G401 (cell line): ENCODE measurements around the gene CETN2. TPM values are rescaled to one million over a fixed set of nuclear protein-coding genes. Genes with fewer than 3 reads are reported as not detected.
A peak's percentile ranks its signal among the peaks of the same experiment; 100 is the strongest.

Experiments used
- DNase-seq: peaks from one replicate; pipeline ENCODE4 v3.0.0-alpha.2; 2015; ENCODE audit warnings: low spot score
- in situ Hi-C: cut with HindIII; loops from 2 replicates; pipeline ENCODE4 v1.10.0; 2016; ENCODE audit warnings: low sequenced_read_pairs, mixed read lengths
- total RNA-seq: library from RNA; depleted of rRNA; stranded (reverse); fragments of >200 nt; shearing (Covaris generic); gene quantifications from 2 replicates; pipeline ENCODE4 v1.2.3, GENCODE V29; 2014; rRNA removed

The CETN2 gene
- 54.3 and 74.9 TPM in 2 replicates for total RNA-seq

DNA sequence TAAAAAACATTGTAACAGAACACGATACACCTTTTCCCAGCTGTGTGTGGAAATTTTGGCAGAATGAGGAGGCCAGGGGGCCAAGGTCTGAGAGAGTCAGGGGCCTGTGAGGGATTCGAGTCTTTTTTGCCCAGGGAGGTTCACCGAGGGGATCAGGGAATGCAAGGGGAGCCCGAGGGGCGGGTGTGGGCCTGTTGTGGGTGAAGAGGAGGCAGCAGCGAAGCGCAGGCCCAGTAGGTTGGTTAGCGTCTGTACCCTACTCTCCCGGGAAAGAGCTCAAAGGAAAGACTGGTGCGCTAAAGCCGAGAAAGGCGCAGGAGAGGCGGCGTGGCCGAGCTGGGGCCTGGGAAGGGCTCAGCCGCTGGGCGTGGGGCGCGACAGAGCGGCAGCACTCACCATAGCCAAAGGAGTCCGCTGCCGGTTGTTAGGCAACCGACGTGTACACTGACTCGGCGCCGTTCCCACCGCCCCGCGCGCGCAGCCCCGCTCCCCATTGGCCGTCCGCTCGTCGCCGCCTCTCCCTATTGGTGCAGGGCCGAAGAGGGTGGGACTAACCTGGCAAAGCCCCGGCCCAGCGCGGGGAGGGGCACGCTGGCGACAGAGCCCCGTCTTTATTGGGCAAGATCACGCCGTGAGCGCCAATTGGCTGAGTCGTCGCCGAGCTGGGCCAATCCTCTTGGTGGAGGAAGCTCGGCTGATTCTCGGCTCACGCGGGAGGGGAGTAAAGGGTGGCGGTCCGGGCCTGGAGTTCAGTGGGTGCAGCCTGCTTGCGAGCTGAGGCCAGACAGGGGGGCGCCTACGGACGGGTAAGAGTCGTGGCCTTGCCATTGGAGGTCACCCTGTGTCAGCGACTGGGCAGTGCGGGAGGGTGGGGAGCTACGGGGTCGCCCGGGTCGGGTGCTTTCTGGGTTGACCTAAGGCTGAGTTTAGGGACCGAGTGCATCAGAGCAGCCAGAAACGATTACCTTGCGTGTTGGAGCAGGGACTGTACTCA is at the start of gene CETN2, which contains the start of gene NSDHL:
Gene CETN2, minus strand, starts transcription at position 446 of the 994 bp plus-strand sequence. Its CDS starts 47 bp downstream, at position 399.
Gene NSDHL, plus strand, starts transcription at position 752 of the 994 bp plus-strand sequence. CDS start 15,262 bp downstream, outside the sequence.
- DNase-seq: peak; percentile 95
- in situ Hi-C loops: no loop called here

DNA sequence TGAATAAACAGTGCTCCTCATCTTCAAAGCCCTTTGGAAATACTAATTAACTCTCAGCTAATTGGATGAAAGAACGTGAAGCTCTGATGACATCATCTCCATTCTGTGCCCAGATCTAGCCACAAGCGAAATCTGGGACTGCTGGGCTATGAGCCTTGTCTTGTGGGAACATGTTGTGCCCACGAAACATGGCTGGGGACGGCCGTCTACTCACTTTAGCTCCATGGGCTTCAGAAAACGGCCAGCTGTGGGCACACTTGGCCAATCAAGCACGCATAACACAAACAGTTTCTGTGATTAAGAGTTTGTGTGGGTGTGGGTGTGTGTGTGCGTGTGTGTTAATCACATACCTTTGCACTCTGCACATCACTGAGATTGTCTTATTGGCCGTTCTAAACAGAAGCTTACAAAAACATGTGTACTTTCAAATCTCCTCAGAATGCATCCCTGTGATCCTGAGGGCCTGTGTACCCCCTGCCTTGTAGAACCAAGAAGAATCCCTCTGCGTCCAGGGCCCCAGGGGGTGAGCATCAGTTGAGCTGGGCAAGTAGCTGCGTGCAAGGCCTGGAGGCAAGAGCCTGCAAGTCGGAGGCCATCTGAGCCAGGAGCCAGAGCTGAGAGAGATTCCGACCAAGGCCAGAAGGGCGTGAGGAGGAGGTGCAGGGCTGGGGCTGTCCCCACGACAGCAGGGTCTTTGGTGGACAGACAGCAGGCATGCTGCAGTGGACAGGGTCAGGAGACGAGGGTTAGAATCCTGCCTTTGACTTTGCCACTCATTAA is 48.6 kb upstream of the CETN2 start:
- DNase-seq: no peak
- in situ Hi-C loops: no loop called here

DNA sequence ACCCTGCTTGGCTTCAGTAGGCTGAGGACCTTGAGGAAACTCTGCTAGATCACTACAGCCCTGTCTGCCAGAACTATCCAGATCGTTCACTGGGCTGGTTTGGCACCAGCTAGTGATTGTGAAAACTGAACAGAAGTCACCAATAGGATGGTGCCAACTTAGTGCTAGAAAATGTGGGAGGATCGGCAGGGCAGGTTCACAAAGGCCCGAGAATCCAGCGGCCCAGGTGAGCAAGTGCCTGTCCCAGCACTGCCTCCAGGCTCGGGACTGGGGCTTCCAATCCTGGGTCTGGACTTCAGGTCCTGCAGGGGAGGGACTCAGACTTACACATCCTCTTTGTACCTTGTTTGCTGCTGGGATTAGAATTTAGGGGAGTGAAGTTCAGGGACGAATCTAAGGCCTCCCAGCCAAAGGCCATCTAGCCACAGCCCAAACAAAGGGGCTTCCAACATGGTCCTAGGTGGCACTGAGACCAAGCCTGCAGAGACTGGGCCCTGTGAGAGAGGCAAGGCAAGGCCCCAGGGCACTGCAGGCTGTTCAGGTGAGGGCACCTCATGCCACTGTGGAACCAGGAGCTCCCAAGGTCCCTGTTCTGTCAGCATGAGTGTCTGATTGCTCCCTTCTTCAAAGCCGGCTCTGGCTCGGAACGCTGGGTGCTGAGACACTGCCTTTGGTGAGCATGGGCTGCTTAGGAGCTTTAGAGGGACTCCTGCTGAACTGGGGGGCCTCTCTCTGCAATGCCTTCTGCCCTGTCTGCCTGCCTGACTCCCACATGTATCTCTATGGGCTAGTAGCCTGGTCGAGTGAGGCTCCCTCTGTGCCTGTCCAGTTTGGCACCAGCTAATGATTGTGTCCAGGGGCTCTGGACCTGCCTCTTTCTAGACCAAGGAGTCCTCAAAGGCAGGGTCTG is 46.6 kb upstream of the CETN2 start:
- DNase-seq: no peak
- in situ Hi-C loops: no loop called here

DNA sequence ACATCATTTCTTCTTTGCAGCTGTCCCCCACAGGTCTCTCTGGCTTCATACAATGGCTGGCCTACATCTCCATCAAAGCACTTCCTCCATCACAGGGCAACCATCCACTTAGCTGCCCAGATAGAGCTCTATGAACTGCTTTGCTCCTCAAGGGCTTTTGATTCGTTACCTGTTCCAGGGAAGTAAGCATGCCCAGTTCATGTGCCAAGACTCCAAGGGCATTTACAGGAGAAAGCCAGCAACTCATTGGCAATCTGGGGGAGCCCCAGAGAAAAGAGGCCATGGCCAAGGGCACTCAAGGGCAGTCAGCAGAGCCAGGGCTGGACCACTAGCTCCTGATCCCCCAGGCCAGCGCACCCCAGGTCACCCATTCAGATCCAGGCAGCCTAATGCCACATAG is 42.8 kb upstream of the CETN2 start:
- no peak for DNase-seq
- in situ Hi-C loops: no loop called here

DNA sequence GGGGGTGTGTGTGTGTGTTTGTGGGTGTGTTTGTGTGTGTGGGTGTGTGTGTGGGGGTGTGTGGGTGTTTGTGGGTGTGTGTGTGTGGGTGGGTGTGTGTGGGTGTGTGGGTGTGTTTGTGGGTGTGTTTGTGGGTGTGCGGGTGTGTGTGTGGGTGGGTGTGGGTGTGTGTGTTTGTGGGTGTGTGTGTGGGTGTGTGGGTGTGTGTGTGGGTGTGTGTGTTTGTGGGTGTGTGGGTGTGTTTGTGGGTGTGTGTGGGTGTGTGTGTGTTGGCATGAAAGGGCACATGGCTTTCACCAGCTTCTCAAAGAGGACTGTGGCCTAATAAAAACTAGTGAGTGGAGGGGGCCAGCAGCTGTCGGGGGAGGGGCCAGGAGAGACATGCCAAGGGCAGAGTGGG is 42.0 kb upstream of the CETN2 start:
- no peak for DNase-seq
- in situ Hi-C loops: no loop called here

DNA sequence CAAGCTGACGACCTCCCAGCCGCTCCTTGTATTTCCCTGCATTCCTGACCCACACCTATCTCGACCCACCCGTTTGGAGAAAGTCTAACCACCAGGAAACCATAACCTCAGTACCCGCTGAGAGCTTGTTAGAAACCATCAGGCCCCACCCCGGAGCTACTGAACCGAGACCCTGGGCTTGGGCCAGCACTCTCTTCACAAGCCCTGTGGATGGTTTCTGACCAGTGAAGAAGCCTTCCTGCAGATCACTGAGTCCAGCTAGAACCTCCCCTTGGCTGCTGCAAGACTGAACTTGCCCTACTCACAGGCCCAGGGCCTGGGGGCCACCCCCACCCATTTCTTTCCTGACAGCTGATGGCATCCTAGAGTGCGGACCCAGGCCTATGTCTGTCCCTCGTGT is 40.7 kb upstream of the CETN2 start:
- no peak for DNase-seq
- in situ Hi-C loops: no loop called here

DNA sequence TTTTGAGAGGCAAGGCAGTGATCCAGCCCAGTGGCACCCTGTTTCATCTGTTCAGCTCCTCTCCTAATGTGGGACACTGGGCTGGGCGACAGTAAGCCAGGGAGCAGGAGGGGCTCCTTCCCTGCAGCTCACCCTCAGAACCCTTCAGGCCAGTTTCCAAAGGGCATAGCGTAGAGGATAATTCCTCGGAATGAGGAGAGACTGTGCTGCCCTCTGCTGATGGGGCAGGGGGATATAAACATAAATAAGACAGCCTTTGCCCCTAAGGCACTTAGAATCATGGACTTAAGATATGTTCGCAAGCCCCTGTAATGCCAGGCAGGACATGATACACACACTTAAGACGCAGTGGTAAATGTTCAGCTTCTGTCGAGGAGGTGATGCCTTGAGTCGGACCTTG is 39.4 kb upstream of the CETN2 start:
- in situ Hi-C loops: no loop called here
- DNase-seq: no peak

DNA sequence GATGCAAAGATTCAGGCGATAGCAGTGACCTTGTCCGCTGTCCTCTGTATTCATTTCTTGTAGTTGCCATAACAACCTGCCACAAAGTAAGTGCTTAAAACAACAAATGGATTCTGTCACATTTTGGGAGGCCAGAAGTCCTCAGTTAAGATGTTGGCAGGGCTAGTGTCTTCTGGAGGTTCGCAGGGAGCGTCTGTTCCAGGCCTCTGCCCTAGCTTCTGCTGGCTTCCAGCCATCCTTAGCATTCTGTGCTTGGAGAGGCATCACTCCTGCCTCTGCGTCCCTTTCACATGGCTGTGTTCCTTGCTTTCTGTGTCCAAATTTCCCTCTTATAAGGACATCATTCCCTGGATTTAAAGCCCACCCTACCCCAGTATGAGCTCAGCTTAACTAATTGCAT is 35.8 kb upstream of the CETN2 start:
- DNase-seq: peak; percentile 60
- in situ Hi-C loops: no loop called here

DNA sequence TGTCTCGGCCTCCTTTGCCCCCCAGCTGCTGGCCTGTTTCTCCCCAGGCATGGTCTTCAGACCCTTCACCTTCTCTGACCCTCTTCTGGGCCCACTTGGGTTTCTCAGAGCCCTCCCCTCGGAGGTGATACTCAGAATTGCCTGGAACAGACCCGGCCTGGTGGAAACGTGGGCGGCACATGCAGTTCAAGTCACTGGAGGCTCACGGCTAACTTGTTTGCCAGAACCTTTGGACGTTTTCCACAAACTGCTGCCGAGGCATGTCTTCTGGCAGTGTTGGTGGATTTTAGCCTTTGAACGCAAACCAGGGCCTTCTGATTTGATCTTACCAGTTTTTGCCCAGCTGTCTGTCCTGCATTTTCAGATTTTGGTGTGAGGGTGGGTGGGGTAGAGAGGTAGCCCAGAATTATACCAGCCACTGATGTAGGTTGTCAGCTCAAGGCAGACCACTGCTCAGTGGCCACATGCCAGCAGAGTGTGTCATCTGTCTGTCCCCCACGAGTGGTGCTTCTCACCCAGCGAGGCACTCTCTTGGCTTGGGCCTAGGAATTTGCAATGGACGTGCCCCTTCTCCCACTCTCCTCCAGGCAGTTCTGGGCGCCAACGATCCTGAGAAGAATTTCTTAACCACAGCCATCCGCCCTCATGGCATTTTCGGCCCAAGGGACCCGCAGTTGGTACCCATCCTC is 34.8 kb upstream of the CETN2 start:
- in situ Hi-C loops: no loop called here
- DNase-seq: peak; percentile 3

DNA sequence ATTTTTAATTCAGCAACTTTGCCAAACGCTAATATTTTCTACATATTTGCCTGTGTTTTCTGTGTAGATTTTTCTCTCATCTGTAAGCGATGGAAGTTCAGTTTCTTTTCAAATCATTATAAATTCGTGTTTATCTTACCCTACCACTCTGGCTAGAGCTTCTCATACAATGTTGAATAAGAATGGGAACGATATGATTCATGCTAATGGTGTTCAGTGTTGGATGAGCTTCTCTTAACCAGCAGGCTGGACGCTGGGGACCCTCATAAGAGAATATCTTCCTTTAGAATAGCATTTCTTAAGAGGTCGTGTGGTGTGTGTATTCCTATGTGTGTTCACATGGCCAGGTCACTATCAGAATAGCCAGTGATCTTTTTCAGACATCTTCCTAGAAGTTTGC is 31.3 kb upstream of the CETN2 start:
- no peak for DNase-seq
- in situ Hi-C loops: no loop called here

DNA sequence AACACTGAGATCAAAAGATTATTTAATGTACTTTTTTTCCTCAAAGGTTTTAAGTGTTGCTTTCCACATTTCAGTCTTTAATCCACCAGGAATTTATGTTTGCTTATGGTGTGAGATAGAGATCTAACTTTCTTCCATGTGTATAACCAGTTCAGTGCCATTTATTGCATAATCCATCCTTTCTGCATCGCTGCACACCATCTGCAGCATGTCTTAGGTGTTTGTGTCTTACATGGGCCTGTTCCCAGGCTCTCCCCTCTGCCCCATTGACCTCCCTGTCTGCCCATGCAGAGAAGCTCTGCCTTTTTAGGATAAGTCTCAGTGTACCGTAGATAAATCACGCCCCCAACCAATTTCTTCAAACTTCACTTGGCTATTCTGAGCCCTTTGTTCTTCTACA is 30.6 kb upstream of the CETN2 start:
- in situ Hi-C loops: no loop called here
- DNase-seq: no peak

DNA sequence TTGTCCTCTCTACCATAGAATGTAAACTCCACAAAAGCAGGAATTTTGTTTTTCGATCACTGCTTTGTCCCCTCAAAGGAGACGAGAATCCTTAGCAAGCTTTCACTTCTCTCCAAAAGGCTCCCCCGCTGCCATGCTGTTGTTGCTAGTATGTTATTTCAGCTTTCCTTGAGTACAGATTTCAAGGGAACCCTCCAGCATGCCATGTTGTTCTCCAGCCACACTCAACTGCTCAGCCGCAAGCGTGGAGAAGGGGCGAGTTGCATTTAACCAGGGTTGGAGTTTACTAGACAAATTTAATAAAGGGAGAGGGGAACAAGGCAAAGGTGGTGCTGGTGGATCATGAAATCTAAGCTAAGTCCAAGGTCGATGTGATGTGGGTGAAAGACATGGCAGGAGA is 23.4 kb upstream of the CETN2 start:
- in situ Hi-C loops: no loop called here
- DNase-seq: no peak

DNA sequence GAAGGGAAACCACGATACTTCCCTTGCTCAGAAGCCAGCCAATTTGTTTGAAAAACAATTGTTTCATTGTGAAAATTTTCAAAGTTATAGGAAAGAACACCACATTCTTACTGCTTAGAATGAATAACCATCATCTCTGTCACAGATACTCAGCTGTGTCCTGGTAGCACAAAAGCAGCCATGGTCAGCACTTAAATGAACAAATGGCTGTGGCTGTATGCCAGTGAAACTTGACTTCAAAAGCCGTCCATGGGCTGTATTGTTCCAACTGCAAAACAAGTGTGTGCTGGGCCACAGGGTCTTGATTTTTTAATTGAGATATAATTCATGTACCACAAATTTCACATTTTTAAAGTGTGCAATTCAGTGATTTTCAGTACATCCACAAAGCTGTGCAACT is 19.9 kb upstream of the CETN2 start:
- in situ Hi-C loops: no loop called here
- no peak for DNase-seq

DNA sequence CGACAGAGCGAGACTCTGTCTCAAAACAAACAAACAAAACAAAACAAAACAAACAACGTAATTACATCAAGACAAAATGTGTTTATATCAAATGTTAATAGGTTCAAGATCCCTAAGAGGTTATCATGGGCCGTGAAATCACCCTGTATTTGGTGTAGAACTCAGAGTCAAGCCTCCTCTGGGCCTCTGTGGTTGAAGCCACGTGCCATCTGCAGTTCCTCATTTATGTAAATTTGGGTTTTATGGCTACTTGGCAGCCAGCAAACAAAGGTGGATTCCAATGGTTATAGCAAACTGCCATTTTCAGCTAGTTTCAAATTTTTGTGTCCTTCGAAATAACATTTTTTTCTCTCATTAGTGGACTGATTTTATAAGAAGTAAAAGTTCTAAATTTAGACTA is 16.7 kb upstream of the CETN2 start:
- DNase-seq: no peak
- in situ Hi-C loops: no loop called here

DNA sequence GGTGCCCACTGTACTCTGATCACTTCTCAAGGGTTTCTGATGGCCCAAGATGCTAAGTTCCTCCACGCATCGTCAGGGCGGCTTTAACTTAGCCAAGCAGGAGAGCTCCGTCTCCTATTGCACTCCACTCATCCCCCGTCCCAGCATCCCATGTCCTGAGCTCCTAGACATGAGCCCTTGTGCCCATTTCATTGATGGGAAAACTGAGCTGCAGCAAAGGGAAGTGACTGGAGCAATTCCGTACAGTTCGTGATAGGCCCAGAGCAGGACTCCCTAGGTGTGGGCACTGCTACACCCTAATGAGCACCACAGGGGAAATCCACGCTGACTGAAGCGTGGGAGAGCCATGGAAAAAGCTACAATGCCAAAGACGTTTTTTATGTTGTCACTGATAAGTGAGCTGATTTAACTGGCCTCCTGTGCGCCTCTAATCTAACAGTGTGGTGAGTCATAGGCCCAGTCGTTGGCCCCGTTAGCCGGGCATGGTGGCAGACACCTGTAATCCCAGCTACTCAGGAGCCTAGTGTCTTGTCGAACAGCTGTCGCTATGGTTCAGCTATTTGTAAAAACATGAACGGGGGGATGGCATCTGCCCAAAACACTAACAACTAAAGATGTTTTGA is 15.2 kb upstream of the CETN2 start:
- no peak for DNase-seq
- in situ Hi-C loops: no loop called here

DNA sequence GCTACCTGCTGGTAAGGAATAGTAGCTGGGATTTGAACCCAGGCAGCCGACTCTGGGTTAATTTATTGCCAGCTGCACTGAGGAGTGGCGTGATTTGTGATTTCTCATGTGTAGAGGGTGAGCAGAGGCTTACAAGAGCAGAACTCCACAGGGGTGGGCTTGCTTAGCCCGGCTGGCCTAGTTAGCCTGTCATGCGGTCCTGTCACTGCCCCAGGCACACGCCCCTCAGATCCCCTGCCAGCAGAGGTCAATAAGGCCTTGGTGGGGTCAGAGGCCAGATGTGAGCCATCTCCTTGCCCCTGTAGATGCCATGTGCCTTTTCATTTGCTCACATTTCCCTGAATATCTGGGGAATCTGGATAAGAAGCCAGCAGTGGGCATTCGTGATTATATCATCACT is 13.7 kb upstream of the CETN2 start:
- no peak for DNase-seq
- in situ Hi-C loops: no loop called here

DNA sequence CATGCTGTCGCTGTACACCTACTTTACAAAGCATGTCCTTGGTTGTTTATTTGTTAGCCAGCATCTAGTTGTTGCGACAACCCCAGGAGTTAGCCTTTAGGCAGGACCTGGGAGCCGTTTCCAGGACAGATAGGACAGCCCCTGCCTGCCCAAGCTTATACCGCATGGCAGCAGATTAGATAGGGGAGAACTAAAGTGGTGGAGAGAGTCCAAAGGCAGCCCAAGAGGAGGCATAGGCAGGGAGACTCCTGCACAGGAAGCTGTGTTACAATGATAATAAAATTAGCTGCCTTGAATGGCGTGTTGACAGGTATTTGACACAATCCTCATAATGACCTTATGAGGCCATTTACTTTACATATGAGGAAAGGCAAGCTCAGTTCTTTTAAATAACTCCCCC is 13.3 kb upstream of the CETN2 start:
- in situ Hi-C loops: no loop called here
- no peak for DNase-seq

DNA sequence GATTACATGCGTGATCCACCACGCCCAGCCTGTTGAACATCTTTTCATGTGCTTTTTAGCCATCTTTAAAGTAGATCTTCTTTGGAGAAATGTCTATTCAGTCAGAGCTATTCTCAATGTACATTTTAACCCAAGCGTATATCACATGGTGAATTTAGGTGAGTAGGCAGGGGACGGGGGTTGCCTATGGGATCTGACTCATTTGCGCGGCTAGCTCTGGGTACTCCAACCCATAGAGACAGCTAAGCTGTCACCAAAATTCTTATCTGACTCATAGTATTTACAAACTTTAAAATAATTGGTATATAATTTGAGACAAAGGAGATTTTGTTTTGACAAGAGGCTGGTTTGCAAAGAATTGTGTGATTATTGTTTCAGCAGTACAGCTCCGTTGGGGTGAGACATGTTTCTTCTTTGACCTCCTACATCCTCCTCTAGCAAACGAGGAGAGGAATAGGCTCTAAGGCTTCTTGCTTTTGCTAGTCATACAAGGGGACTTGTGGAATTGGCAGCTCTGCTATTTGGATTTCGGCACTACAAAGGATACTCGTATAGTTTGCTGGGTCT is 12.3 kb upstream of the CETN2 start:
- DNase-seq: no peak

More for the DNA sequence above, 12.3 kb upstream of the CETN2 start:
- in situ Hi-C loops: no loop called here
